ENCODE data around the gene COX17. TPM values are rescaled to one million over a fixed set of nuclear protein-coding genes. Genes with fewer than 3 reads are reported as not detected.

COX17 gene
- total and polyA plus RNA-seq, 9 donors: 12.4 to 42.2 (median 26.3) TPM

GRCh38 chr3:119664850-119665379 lies 12.3 kb downstream of the COX17 start:
- 41 to 51% (median 43%) methylated on average over 4 of the region's 4 CpGs for WGBS, 3 donors
- no peaks in the 10 kb centered on the region for H3K9me3 ChIP-seq
- intact Hi-C loops (cut with DNase I): no loop called here
- no peaks in the 10 kb centered on the region for H3K27me3 ChIP-seq
- peaks cover 3% of the 10 kb centered on the region for H3K4me1 ChIP-seq (ENCODE audit: insufficient read depth)
- TF ChIP-seq POLR2A (IDR thresholded peaks at IDR 0.05) (no peak), EP300 (IDR thresholded peaks at IDR 0.05) (no peak), CTCF (IDR thresholded peaks at IDR 0.05) (no peak)
- H3K4me3 ChIP-seq: no peak overlapping the region
- no peaks in the 10 kb centered on the region for H3K36me3 ChIP-seq
- no peak for DNase-seq
- H3K27ac ChIP-seq: no peak overlapping the region

- Histone ChIP-seq H3K9me3 (no peaks in the 10 kb centered on the region), H3K27ac (no peak overlapping the region), H3K27me3 (no peaks in the 10 kb centered on the region), H3K4me3 (no peak overlapping the region), H3K36me3 (no peaks in the 10 kb centered on the region), H3K4me1 (ENCODE audit: insufficient read depth) (peaks cover 6% of the 10 kb centered on the region)
- intact Hi-C loops (cut with DNase I): no loop called here
- TF ChIP-seq POLR2A (IDR thresholded peaks at IDR 0.05) (no peak), CTCF (IDR thresholded peaks at IDR 0.05) (no peak), EP300 (IDR thresholded peaks at IDR 0.05) (no peak)
- WGBS, 3 donors: 38 to 55% (median 48%) methylated on average over 4 of the region's 4 CpGs
- DNase-seq: no peak
These were observed 12.8 kb downstream of the COX17 start for GRCh38 chr3:119664370-119664769.

GRCh38 chr3:119663885-119664284 lies 13.3 kb downstream of the COX17 start:
- no peak for DNase-seq
- intact Hi-C loops (cut with DNase I): no loop called here
- Histone ChIP-seq H3K9me3 (no peaks in the 10 kb centered on the region), H3K4me1 (ENCODE audit: insufficient read depth) (peaks cover 6% of the 10 kb centered on the region), H3K4me3 (no peak overlapping the region), H3K27ac (no peak overlapping the region), H3K36me3 (no peaks in the 10 kb centered on the region), H3K27me3 (no peaks in the 10 kb centered on the region)
- 55 to 76% (median 61%) methylated on average over 2 of the region's 2 CpGs for WGBS, 3 donors
- TF ChIP-seq CTCF (IDR thresholded peaks at IDR 0.05) (no peak), EP300 (IDR thresholded peaks at IDR 0.05) (no peak), POLR2A (IDR thresholded peaks at IDR 0.05) (no peak)

GRCh38 chr3:119662604-119663373 lies 14.4 kb downstream of the COX17 start:
- intact Hi-C loops (cut with DNase I): no loop called here
- 17 to 29% (median 28%) methylated on average over 1 of the region's 1 CpG for WGBS, 3 donors
- Histone ChIP-seq H3K9me3 (no peaks in the 10 kb centered on the region), H3K4me1 (ENCODE audit: insufficient read depth) (peaks cover 6% of the 10 kb centered on the region), H3K27ac (no peak overlapping the region), H3K36me3 (no peaks in the 10 kb centered on the region), H3K27me3 (no peaks in the 10 kb centered on the region), H3K4me3 (no peak overlapping the region)
- TF ChIP-seq CTCF (IDR thresholded peaks at IDR 0.05) (no peak), POLR2A (IDR thresholded peaks at IDR 0.05) (no peak), EP300 (IDR thresholded peaks at IDR 0.05) (no peak)
- DNase-seq: no peak
